ENCODE results near the gene UBE2L3. TPM values are rescaled to one million over a fixed set of nuclear protein-coding genes. Genes with fewer than 3 reads are reported as not detected.
"Not testable (repeated sequence)": the region's sequence is repeated elsewhere in the genome, so short reads cannot be mapped to it uniquely, and the experiment has no call there.

UBE2L3 gene
- total RNA-seq, 1 donor from 2014 or later = 60.7 TPM

DNA sequence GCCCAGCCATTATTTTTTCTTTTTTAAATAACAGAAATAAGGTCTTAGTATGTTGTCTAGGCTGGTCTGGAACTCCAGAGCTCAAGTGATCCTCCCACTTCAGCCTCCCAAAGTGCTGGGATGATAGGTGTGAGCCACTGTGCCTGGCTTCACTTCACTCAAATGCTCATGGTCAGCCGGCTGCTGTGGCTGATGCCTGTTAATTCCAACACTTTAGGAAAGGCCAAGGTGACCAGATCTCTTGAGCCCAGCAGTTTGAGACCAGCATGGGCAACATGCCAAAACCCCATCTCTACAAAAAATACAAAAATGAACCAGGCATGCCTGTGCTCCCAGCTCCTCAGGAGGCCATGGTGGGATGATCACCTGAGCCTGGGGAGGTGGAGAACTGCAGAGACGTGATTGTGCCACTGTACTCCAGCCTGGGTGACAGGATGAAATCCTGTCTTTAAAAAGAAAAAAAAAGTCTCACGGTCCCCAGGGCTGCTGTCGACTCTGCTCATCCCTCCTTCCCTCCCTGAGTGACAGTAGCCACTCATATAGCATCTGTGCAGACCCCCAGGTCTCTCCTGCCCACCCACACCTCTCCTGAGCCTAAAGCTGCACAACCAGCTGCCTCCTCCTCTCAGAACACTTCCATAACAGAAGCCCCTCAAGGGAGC is 58.7 kb downstream of the UBE2L3 start:
- intact Hi-C loops (cut with micrococcal nuclease) = no loop called here

DNA sequence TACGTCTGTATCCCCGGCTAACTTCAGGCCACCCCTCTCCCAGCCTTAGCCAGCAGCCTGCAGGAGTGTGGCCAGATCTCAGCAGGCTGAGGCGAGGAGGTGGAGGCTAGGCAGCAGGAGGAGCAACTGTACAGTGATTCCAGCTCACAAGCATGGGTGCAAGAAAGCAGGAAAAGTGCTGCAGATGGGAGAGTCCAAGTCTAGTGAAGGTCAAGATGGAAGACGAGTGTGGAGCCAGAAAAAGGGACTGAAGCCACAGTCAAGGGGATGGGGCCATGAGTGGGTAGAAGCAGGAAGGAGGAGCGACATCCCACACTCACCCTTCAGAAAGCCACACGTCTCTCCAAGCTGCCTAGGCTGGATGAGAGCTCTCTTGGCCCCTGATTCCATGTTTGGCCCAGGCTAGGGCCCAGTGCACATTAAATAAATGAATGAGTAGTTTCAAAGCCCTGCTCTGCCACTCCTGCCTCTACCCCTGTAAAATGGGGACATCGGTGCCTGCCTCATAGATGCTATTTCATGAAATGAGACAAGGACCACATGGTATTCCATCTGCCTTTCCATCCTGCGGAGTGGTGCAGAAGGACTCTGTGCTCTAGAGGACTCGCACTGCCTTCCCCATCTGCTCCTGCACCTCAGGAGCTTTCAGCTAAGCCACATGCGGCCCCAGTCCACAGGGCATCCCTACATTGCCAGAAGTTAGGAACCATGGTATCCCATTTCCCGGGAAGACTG is 59.4 kb downstream of the UBE2L3 start:
- intact Hi-C loops (cut with micrococcal nuclease) = no loop called here

DNA sequence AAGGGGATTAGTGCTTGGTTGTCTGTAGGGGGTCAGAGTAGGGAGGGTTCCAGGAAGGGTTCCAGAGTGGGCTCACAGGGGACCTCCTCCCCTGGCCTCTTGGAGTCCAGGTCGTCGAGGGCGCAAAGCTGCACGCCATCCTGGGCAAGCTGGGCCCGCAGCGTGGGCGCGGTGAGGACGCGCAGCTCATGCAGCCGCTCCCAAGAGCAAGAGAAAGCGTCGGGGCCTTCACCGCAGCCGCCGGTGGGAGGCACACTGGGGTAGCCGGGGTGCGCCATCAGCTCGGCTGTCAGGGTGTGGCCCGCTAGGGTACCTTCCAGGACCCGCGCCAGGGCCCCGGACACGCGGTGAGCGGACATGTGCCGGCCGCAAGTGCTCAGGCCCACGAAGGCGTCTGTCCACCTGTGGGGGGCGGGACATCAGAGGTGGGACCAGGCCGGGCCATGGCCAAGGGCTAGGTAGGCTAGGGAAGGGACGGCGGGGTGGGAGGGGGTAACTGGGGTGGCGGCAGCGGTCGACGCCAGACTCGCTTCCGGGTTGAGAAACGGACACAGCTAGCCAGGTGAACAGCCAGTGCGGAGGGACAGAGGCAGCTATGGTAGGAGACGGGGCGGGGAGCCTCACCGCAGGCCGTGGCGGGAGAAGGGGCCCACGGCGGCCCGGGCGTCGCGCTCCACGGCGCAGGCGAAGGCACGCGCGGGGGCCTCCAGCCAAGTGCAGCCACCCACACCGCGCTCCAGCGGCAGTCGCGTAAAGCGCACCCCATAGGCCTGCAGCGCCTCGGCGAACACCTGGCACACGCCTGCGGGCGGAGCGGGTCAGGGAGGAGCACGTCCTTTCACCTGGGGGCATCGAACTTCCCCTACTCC is 61.1 kb downstream of the UBE2L3 start:
- intact Hi-C loops (cut with micrococcal nuclease) = loop anchor here (1.0 kb wide), 1 partner anchor 61 kb away; the partner anchor contains the start of gene UBE2L3

DNA sequence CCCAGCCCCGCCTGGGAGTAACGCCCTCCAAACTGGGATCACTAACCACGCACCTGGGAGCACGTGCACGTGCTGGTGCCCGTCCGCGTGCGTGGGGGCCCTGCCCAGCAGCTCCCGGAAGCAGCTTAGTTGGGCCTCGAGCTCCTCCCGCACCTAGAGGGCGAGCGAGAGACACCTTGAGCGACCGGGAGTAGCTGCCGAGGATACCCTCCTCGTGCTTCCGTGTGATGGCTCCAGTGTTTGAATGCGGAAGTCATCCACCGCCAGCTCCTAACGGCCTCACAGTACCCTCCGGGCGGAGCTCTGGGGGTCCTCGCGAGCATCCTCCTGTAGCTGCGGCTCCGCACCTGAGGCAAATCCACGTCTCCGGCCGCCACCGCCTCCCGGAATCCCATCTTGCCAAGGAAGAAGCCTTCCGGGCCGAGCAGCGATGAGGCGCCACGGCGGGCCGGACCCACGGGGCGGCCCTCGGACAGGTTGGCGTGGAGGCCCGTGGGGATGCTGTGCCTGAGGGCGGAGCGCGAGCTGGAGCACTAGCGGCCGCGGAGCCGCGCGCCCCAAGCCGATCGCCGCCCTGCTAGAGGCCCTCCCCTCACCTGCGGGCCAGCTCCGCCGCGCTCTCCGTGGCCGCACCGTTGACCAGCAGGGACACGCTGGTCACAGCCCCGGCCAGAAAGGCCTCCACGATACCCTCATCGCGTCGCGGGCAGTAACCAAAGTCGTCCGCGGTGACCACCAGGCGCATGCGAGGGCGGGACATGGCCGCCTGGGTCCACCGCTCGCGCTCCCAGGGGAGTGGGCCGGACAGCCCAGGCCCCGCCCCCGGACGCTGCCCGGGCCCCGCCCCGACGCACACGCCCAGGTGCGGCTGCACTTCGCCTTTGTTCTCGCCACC is 62.0 kb downstream of the UBE2L3 start, which contains the start of gene YDJC:
YDJC (minus strand) TSS at position 768 of the 895 bp plus-strand sequence; CDS start at position 760, 8 bp downstream.
- intact Hi-C loops (cut with micrococcal nuclease) = loop anchor here (1.0 to 2.0 kb wide), 5 partner anchors 13 to 62 kb away; partner anchors contain the start of genes PPIL2, SDF2L1 and UBE2L3

DNA sequence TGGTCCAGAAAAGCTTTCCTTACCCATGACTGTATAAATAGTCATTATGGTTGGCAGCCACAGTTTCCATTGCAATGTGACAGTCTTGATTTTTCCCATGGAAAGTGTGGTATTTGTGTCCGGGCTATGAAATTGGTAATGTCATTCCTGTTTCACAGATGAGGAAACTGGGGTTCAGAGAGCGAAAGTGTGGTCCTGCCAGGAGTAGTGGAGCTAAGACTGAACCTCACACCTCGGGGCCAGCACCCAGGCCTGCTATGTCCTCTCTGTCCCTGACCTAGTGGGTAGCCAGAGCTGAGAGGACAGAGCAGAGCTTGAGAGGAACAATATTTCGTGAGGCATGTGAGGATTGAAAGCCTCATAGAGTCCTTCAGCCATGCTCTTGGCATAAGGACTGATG is 63.5 kb downstream of the UBE2L3 start:
- intact Hi-C loops (cut with micrococcal nuclease) = loop anchor here (2.0 kb wide), 2 partner anchors 22 to 36 kb away; partner anchors contain the start of gene PPIL2

DNA sequence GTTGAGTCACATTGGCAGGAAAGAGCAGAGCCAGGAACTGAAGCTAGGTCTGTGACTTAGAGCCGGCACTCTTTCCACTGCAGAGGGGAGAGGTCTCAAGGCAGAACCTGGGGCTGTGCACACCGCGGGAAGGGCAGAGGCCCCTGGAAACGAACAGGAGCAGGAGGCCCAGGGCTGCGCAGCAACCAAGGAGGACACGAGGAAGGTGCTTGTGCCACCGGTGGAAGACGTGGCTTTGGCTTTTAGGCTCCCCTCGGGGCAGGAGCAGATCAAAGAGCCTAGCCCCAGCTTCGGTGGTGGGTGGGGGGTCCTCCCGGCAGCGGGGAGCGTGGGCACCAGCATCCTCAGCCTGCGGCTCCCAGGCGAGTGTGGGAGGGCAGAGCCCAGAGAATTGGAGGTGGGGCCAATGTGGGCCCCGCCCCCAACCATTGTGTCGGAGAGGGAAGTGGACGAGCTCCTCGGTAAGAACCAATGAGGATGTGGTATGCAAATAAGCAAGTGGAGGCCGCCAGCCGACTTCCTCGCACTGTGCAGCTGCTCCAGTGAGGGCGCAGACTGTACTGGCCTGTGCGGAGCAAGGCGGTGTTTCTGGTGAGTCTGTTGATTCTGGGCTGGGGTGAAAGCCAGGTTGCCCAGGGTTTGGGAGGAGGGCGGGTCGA is 64.9 kb downstream of the UBE2L3 start, which contains the start of gene CCDC116:
CCDC116 (plus strand) TSS at position 524 of the 659 bp plus-strand sequence. CDS start 422 bp downstream, outside the sequence.
- intact Hi-C loops (cut with micrococcal nuclease) = no loop called here

DNA sequence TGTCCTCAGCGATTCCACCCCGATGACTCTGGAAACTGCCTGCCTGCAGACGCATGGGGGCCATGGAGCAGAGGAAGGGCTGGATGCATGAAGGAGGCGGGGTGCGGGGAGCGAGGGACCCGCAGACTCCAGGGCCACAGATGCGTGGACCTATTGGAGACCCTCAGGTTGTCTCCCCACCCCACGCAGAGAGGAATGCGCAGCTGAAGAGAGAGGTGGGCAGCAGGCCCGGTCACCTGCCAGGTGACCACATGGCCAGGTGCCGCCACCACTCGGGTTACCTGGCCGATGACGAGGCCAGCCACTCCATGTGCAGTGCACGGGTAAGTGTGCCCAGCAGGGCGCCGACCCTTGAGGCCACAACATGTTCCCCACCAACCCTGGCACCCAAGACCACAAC is 65.4 kb downstream of the UBE2L3 start:
- intact Hi-C loops (cut with micrococcal nuclease) = no loop called here

DNA sequence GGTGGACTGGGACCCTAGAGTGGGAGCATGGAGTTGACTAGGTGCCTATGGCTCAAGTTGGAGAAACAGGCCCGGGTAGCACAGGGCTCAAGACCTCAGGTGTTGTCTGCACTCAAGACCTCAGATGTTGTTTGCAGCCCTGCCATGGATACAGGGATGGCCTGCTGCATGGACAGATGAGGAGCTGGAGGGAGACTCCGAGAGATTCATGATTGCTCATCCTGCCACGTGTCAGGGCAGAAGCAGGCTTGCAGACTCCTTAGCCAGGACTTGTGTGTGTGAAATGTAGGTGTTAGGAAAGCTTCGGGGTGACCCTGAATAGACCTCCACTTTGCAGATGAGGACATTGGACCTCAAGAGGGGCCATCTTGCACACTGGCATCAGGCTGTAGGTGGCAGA is 66.0 kb downstream of the UBE2L3 start:
- intact Hi-C loops (cut with micrococcal nuclease) = no loop called here

DNA sequence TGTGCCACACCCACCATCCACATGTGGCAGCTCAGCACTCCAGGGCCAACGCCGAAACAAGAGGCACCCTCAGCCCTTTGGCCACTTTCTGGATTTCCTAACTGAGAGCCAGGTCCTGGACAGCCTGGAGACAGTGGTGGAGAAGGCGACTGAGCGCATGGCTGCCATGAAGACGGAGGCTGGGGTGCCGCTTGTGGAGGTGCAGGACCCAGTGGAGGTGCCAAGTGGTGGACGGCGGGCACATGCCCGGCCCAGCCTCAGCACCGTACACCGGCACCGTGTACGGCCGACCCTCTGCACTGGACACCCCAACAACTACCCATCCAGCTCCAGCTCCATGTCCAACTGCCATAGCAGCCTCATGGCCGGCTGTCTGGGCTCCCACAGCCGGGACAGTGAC is 66.6 kb downstream of the UBE2L3 start:
- intact Hi-C loops (cut with micrococcal nuclease) = no loop called here

DNA sequence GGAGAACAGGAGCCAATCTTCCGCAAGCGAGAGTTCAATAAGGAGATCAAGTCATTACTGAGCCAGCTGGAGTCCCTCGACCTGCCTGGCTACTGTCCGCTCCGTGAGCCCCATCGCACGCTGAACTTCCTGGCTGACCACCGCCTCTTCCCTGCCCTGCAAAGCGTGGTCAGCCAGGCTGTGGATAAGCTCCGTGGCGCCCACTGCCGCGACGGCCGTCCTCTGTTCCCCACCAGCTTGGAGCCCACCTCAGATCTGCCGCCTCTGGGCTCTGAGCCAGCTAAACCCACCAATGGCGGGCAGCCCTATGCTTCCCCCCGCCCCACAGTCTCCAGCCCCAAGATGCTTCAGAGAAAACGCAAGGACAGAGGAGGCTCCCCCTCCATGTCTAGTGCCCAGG is 67.3 kb downstream of the UBE2L3 start:
- intact Hi-C loops (cut with micrococcal nuclease) = no loop called here

DNA sequence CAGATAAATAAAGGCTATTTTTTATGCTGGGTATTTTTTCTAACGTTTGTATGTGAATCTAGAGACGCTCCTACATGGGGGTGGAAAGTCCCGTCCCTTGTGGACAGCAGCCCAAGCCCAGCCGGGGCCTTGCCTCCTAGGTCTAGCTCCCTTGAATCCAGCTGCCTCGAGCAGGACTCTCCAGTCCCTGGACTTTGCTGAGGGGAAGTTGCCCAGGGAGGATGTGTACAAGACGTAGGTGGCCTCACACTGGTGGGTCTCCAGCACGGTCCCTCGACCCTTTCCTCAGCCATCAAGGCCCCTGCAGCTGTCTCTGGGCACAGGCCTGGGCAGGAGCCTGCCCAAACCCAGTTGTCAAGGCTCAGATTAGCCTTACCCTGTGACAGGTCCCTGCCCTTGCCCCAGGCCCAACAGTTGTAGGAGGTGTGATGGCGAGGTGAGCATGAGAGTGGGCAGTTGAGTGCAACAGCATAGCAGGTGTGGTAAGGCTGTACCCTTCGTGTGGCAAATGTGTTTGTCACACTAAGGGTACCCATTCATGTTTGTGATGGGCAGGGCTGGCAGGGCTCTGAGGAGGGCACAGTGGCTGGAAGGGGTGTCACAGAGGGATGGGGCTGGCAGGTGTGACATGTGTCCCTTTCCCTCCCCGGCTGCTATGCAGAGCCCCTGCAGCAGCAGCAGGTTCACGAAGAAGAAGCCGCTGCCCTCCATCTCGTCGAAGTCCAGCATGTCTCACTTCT is 68.4 kb downstream of the UBE2L3 start:
- intact Hi-C loops (cut with micrococcal nuclease) = no loop called here

DNA sequence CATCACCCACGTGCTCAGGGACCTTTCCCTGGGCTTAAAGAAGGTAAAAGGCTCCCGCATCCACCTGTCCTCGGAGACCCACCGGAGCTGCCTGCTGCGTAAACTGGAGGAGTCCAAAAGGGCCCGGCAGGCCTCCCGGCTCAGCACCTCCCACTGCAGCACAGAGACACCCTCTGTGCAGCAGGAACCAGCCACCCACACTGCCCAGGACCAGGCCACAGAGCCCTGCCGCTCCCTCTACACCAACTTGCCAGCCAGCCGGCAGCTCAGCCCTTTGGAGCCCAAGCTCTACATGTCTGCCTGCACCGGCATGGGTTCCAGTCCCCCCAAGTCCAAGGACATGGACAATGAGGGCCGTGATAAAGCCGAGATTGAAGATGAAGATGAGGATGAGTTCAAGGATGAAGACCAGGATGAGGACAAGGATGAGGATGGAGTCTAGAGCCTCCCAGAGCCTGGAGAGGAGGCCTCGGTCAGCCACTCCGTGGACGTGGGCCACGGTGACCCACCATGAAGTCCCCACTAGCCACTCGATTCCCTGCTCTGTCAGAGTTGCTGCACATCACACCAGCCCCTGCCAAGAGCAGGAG is 69.2 kb downstream of the UBE2L3 start:
- intact Hi-C loops (cut with micrococcal nuclease) = no loop called here

DNA sequence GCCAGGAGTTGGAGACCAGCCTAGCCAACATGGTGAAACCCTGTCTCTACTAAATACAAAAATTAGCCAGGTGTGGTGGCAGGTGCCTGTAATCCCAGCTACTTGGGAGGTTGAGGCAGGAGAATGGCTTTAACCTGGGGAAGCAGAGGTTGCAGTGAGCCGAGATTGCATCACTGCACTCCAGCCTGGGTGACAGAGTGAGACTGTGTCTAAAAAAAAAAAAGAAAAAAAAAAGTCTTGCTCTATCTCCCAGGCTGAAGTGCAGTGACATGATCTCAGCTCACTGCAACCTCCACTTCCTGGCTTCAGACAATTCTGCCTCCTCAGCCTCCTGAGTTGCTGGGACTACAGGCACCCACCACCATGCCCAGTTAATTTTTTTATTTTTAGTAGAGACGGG is 69.9 kb downstream of the UBE2L3 start:
- intact Hi-C loops (cut with micrococcal nuclease) = not testable (repeated sequence)

DNA sequence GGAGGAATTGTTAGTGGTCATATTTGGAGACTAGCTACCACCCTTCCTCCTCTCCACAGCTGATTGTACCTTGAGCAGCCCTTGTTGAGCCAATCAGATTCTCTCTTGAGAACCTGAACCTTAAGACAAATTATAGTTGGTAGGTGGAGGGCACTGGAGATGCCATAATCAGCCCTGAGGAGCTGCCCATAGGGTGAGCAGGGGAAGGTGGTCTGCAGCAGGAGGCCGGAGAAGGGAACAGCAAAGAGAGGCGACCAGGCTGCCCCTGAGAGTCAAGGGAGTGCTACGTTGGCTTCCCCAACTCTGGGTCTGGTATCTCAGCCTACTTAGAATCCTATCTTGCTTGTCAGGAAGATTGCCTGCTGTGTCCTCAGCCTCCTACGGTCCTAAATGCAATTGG is 71.8 kb downstream of the UBE2L3 start:
- intact Hi-C loops (cut with micrococcal nuclease) = no loop called here

DNA sequence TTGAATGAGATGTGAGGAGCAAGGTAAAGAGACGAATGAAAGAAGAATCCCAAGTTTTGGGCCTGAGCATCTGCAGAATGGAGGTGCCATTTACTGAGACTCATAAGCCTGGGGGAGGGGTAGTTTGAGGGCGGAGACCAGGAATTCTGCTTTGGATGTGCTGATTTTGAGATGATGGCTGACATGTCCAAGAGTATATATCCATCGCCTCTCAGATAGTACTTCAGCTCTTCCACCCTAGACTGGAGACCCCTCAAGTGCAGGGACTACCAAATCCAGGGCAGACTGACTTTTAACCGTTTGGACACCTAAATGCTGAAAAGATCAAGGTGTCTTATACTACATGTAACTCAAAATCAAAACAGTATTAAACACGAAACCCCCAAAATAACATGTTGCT is 73.3 kb downstream of the UBE2L3 start:
- intact Hi-C loops (cut with micrococcal nuclease) = no loop called here

DNA sequence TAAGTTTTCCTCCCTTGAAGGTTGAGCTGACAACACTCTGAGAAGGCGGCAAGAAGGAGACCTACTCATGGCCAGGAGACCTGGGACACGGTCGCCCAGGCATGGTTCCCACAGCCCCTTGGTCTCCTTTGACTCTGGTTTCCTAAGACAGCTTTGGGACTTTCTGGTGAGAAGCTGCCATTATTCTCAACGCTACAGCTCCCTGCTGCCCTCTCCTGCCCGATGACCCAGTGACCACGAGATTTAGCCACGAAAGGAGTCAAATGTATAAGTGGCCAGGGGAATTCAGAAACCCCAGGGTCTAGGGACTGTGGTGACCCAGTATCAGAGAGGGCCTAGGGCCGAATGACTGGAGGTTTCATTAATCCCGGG is 73.9 kb downstream of the UBE2L3 start:
- intact Hi-C loops (cut with micrococcal nuclease) = no loop called here

DNA sequence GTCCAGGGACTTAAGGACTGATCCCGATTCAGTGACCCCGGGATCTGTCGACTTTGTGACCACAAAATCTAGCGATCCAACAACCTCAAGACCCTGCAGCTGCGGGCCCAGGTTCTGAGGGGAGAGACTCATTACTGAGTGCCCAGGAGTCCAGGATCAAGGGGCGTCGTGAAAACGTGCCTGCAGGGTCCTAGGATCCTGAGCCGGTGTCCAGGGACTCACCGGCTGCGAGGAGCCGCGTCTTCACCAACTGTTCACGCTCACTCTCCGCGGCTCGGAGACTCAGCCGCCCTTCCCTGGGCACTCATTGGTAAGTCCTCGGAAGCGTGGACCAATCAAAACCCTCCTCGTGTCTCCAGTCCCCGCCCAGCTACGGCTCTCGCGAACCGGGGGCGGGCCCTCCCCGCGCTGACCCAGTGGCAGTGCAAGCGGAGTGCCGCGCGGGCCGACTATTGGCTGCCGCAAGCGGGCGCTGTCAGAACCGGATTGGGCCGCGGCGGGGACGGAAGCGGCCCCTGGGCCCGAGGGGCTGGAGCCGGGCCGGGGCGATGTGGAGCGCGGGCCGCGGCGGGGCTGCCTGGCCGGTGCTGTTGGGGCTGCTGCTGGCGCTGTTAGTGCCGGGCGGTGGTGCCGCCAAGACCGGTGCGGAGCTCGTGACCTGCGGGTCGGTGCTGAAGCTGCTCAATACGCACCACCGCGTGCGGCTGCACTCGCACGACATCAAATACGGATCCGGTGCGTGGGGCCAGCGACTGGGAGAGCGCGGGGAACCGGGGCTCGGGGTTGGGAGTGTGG is 74.5 kb downstream of the UBE2L3 start, which contains the start of gene SDF2L1:
SDF2L1 (plus strand) TSS at position 514 of the 795 bp plus-strand sequence; CDS start at position 549, 35 bp downstream.
- intact Hi-C loops (cut with micrococcal nuclease) = loop anchor here (1.0 to 2.0 kb wide), 3 partner anchors 10 to 71 kb away; partner anchors contain the start of gene YDJC

All from T-helper 1 cell treated with Interleukin-12 subunit alpha and Interleukin-12 subunit beta and Interleukin-4 antibody, amounts not matched to agents 30 ng/mL and 1 ng/mL, for 36 hours (primary cell).